Amygdala (tissue), 56 donors: ENCODE measurements around the gene STK24.
A peak's percentile ranks its signal among the peaks of the same experiment; 100 is the strongest.
"Not testable (repeated sequence)": the region's sequence is repeated elsewhere in the genome, so short reads cannot be mapped to it uniquely, and the experiment has no call there.

ENCODE experiments used
- DNase-seq, 56 donors: peaks; one replicate each; lab custom pipeline; 2025; lab: John Stamatoyannopoulos, UW

Gene STK24

DNA sequence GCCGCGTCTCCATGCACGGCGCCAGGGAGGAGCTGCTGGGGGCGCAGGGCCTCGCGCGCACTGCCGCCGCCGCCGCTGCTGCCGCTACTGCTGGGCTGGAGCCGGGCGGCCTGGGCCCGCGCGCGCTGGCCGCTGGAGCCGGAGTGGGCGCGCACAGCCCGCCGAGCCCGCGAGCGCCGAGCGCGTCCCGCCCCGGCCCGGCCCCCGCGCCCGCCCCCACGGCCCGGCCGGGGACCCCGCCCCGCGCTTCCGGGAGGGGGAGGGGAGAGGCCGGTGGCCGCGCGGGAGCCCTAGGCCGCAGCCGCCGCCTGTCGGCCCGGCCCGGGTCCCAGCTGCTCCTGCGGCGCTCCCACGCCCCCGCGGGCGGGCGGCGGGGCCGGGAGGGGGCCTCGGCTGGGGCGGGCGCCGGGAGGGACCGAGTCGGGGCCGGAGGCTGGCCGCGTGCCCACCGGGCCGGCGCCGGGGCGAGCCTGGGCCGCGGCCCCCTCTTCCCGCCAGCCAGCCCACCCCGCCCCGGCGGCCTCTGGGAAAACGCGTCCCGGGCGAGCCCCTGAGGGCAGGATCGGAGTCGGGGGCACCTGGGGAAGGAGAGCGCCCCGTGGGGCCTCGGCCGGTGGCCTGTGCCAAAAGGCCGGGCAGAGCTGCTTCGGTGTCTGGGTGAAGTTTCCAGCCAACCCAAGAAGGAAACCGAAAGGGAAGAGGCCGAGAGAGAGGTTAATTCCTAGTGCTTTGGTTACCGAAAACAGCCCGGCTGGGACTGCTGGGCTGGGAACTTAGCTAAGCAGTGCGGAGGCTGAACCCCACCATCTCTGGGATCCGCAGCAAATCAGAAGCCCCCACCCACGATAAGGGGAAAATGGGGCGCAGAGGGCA lies at the start of gene STK24:
Gene STK24 (minus strand): TSS at position 145 of the 873 bp plus-strand sequence. CDS start 321 bp downstream, outside the sequence.
- peak in 36 of 56 donors; percentile 15 to 79 (median 48) for DNase-seq

DNA sequence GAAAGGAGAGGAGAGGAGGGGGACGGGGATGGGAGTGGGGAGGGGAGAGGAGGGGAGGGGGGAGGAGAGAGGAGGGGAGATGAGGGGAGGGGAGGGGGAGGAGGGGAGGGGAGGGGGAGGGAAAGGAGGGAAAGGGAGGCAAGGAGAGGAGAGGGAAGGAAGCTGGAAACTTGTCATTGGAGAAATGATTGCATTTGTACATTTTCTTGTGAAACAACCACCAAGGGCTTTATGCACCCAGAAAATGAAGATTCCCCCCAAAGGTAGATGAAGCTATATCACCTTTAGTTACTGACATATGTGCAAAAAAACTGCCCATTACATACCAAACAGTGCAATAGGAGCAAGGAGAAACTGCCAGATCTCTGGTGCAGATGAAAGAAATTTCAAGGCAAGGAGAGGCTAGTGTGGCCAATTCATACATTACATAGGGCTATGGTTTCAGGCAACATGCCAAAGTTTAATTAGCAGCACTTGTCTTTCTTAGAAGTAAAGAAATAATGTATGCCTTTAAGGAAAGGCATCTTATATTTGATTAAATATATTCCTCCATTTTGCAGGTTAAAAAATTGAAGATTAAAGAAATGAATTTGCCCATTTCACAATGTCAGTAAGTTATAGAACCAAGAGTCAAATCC lies 49.5 kb upstream of the STK24 start:
- DNase-seq: no peak

DNA sequence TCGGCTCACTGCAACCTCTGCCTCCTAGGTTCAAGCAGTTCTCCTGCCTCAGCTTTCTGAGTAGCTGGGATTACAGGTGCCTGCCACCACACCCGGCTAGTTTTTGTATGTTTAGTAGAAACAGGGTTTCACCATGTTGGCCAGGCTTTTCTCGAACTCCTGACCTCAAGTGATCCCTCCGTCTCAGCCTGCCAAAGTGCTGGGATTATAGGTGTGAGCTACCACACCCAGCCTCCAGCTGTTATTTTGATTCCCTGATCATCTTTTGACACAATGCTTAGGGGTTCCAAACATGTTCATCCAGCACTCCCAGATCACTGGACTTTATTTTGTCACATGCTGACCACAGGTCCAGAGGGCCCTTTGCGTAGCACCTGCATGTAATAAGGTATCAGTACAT lies 47.7 kb upstream of the STK24 start:
- DNase-seq: not testable (repeated sequence)

DNA sequence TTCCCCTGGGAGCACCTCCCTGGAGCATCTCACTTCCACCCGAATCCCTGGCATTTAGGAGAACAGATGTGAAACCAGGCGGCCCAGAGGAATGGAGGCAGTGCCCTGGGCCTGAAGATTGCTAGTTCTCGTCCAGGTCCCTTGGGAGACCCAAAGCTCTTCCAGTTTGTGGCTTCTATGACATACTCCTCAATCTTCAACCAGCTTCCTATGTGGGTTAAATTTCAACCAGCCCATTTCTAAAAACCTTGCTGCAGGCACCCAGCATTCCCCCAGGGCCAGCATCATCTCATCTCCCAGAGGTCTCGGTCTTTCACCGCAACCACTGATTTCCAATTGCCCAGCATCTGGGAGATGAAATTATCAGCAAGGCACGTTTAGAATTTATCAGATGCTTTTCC lies 46.0 kb upstream of the STK24 start:
- DNase-seq: no peak

DNA sequence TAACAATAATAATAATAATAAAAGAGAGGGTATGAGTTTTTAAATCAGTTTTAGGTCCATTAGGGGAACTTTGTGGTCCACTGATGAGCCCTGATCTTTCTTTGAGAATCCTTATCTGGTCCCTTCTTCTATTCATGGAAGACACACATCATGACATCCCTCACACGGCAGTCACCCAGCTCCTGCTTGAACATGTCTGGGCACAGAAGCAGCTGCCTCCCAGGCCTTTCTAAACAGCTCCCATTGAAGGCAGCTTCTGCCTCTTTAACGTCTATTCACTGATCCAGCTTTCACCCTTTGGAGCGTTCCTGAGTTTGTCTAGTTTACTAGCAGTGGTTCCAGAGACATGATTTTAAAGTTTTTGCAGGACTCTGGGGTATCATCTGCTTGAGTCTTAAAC lies 42.6 kb upstream of the STK24 start:
- no peak for DNase-seq

DNA sequence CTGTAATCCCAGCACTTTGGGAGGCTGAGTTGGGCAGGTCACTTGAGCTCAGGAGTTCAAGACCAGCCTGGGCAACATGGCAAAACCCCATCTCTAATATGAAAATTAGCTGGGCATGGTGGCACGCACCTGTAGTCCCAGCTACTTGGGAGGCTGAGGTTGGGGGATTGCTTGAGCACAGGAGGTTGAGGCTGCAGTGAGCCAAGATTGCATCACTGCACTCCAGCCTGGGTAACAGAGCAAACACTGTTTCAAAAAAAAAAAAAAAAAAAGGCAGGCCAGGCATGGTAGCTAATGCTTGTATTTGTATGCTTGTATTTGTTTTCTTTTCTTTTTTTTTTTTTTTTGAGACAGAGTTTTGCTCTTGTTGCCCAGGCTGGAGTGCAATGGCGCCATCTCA lies 38.7 kb upstream of the STK24 start:
- DNase-seq: not testable (repeated sequence)

DNA sequence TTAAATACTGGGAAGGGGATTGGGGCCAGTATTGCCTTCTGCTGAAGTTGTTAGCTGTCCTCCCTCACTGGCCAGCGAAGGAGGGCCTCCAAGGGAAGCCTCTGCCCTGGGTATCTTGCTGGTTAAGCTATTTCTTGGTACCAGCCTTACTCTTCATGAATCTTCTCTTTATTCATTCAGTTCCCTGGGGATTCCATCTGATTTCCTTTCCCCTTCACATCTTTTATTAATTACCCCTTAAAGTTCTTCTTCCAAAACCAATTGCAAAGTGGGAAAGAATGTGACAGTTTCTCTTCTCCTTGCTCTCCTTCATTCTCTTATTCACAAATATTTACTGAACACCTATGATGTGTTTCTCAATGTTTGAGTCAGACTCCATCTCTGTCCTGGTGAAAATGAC lies 36.7 kb upstream of the STK24 start:
- DNase-seq: no peak

DNA sequence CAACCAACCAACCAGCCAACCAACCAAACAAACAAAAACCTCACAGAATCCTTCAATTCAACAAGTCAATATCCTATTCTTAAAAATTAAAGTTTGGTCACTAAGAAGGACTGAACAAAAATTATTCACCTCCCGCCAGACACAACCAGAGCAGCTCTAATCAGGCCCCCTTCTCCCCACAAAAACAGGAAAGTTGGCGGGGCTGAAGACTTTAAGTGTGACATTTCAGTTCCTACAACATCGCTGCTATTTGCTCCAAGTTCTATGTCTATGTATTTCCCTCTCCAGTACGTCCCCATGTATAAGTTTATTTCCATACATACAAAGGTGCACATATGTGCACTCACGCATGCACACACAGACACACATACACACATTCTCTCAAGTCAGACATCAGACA lies 32.8 kb upstream of the STK24 start:
- DNase-seq: no peak

DNA sequence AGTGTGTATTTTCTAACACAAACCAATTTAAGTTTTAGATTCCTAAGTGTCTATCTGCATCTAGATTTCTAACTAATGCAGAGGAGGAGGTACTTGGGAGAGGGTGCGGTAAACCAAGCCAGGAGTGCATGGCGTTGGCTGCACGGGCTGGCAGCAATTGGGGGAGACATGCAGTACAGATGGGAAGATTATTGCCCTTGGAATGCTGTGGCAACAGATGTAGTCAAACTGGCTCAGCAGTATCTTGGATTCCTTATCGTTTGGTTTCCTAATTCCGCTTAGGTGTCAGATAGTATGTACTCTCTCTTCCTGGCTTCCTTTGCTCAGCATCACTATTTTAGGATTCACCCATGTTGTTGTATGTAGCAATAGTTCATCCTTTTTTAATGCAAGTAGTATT lies 29.4 kb upstream of the STK24 start:
- no peak for DNase-seq

DNA sequence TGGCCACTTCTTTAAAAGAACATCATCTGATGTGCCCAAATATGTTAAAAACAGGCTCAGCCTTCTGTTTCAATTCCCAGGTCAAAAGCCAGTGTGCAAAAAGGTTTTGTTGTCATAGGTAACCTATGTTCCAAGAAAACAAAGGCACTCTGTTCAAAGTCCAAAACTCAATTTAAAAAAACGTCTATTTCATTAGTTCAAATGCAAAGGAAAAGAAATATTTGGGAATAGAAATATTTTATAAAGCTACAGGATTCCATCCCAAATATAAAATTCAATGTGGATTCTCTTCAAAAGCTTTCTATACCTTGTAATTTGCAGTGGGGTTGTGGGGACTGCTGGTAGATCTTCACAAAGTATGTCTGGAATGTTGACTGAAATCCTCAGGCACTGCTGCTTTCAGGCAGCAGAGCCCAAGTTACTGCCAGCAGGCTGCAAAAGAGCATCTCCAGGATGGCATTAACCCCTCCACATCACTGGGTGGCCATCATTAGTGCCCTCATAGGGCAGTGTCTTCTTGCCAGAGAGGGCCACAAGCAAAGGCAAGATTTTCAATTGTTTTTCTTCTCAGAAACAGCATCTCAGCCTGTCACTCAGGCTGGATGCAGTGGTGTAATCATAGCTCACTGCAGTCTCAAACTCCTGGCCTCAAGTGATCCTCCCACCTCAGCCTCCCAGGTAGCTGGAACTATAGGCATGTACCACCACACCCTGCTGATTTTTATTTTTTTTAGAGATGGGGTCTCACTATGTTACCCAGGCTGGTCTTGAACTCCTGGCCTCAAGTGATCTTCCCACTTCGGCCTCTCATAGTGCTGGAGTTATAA lies 22.8 kb upstream of the STK24 start:
- DNase-seq: no peak

DNA sequence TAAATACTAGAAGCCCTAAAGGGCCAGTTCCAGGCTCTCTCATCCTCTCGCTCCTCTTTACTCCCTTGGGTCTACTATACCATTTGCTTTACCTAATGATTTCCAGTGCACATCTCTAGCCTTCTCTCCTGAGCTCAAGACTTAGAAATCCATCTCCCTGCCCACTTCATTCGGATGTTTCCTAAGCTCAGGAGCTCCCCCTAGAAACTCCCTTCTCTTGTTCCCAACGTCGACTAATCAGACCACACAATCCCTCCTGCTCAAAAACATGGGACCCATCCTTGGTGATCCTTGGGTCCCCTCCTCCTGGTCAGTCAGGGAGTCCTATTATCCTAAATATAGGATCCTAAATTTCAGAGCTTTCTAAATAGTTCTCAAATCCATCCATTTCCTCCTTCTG lies 21.1 kb upstream of the STK24 start:
- DNase-seq: no peak

DNA sequence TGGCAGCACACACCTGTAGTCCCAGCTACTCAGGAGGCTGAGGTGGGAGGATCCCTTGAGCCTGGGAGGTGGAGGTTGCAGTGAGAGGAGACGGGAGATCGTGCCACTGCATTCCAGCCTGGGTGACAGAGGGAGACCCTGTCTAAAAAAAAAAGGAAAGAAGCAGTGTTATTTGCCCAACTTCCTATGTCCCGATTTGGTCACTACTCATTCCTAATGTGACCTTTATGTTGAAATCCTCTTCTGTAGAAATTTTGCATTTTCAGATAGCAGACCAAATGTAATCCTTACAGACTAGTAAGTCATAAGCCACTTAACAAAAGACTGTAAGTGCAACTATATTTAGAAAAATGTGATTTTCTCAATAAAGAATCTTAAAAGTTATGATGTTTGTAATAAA lies 18.2 kb upstream of the STK24 start:
- DNase-seq: no peak

DNA sequence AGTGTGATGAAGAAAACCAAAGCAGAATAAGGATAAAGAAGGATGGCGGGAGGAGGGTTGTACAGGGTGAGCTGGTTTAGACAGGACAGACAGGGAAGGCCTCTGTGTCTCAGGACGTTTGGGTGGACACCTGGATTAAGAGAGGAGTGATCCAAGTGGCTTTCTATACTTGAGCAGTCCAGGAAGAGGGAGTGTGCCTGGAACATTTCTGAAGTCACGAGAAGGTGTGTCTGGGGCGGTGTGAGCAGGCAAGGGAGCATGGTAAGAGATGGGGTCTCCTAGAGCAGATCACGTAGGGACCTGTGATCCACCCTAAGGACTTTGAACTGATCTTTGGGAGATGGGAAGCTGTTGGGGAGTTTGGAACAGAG lies 15.4 kb upstream of the STK24 start:
- no peak for DNase-seq

DNA sequence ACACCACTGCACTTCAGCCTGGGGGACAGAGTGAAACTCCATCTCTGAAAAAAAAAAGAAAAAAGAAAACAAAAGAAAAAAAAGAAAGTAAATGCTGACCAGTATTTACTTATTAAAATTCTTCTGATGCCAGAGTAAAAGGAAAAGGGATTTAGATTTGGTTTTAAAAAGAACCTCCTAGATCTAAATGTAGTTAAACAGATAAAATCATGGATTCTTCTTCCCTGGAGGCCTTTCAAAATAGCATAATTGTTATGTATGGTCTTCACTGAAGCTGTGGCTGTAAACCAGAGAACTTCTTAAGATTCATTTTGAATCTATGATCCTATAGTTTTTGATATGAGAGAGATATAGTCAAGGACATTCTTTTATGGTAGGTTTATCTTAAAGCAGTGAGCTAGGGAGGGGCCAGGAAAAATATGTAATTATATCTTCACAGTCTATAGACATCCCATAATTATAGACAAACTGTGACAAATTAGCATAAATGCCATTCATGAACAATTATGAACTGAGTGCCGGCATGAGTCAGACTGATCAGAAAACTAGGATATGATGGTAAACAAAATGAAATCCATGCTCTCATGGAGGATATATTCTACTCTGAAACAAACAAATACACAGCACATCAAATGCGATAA lies 14.9 kb upstream of the STK24 start:
- DNase-seq: no peak

DNA sequence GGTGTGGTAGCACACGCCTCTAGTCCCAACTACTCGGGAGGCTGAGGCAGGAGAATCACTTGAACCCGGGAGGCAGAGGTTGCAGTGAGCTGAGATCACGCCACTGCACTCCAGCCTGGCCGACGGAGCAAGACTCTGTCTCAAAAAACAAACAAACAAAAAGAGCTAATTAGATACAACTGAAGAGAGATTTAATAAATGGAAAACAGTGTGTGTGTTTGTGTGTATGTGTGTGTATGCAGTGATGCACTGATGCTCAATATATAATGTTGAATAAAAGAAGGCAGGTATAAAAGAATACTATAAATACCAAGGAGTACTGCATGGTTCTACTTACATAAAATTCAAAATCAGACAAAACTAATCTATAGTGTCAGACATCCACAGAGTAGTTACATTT lies 13.6 kb upstream of the STK24 start:
- not testable (repeated sequence) for DNase-seq

DNA sequence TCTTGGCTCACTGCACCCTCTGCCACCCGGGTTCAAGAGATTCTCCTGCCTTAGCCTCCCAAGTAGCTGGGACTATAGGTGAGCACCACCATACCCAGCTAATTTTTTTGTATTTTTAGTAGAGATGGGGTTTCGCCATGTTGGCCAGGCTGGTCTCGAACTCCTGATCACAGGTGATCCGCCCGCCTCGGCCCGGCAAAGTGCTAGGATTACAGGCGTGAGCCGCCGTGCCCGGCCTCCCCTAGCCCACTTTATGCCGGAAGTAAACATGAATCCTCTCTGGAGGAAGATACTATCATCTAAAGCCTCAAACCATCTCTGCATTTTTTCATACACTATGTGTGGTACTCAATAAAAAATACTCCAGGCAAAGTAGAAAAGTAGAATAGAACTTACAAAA lies 12.6 kb upstream of the STK24 start:
- DNase-seq: not testable (repeated sequence)

DNA sequence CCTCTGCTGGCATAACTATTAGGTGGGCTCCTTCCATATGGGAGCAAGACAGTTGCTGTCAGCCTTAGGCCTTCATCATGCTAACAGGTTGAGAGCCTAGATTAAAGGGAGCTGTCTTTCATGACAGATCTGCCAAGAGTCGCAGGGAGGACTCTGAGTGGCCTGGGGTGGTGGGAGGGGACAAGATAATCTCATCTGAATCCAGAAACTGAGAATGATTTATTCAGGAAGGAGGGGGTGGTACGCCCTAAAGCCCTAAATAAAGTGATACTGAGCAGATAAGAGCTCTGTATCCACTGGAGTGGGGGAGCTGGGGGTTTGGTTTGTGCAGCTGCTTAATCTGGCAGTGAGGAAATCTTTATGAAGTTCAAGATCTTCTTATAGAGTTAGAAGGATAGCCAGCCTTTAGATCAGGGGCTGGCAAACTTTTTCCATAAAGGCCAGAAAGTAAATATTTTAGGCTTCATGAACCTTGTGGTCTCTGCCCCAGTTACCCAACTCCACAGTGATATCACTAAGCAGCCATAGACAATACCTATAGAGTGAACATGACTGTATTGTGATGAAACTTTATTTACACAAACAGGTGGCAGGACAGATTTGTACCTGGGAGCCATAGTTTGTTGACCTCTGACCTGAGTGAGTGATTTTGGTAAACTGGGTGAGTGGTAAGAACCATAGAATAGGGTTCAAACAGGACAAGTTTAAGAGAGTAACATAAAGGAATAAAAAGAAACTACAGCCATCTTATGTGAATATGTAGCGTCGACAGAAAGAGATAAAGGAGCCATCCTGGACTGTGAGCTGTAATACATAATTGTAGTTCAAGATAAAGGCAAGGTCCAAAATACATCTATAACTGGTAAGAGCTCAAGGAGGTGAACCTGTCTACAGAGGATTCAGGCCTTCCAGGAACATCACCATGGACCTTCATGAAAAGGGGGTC lies 9.8 kb upstream of the STK24 start:
- DNase-seq: no peak

DNA sequence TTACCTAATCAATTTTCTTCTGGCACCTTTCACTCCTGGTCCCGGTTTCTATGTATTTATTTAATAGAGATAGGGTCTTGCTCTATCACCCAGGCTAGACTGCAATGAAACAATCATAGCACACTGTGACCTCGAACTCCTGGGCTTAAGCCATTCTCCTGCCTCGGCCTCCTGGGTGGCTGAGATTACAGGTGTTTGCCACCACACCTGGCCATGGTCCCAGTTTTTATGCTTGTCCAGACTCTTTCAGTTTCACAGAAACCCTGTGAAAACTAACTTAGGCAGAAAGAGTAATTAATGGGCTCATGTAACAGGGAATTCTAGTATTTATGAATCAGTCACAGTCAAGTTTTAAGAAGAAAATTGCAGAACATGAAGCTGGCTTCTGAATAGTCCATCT lies 9.0 kb upstream of the STK24 start:
- DNase-seq: no peak

DNA sequence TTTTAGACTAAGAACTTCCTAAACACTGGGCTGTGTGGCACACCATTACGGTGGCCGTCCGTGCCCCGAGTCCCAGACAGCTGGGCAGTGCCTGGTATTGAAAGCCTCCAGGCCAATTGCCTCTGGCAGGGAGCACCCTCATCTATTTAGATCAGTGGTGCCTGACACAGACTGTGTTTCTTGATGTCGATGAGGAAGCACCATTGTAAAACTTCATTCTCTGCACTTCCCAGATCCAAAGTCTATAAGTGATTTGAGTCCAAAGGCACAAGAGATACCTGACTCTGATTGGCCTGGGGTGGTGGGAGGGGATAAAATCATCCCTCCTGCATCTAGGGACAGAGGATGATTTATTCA lies 8.5 kb upstream of the STK24 start:
- DNase-seq: no peak
